Fibroblast of mammary gland (primary cell): ENCODE data around the gene TMEM109.

ENCODE experiments used
- DNase-seq: peaks from one replicate; pipeline ENCODE4 v3.0.0-alpha.2; 2010; ENCODE audit warnings: low read depth
- H3K4me3 ChIP-seq: 2 replicates; pipeline ENCODE4 v1.5.1; 2011; ENCODE audit warnings: low read depth, mild to moderate bottlenecking, low read length, moderate library complexity; ENCODE audit not compliant: control insufficient read depth
- CTCF ChIP-seq: conservative IDR thresholded peaks from 2 replicates; pipeline ENCODE4 v1.5.1; 2011; ENCODE audit warnings: low read depth, low read length, inconsistent platforms; ENCODE audit not compliant: control insufficient read depth, insufficient read depth

Gene TMEM109

GRCh38 chr11:60873533-60873932 lies 40.4 kb upstream of the TMEM109 start:
- DNase-seq: no peak
- H3K4me3 ChIP-seq: peak overlapping the region; percentile 15

GRCh38 chr11:60874421-60875365 lies 39.3 kb upstream of the TMEM109 start:
- DNase-seq: no peak
- H3K4me3 ChIP-seq: no peak overlapping the region
- no peak for TF ChIP-seq CTCF

More at GRCh38 chr11:60873533-60873932, 40.4 kb upstream of the TMEM109 start:
- no peak for TF ChIP-seq CTCF

GRCh38 chr11:60875366-60876167 lies 38.4 kb upstream of the TMEM109 start:
- no peak for TF ChIP-seq CTCF
- no peak for DNase-seq
- no peak overlapping the region for H3K4me3 ChIP-seq

GRCh38 chr11:60876168-60876485 lies 37.8 kb upstream of the TMEM109 start:
- no peak for TF ChIP-seq CTCF
- H3K4me3 ChIP-seq: no peak overlapping the region
- DNase-seq: no peak

- H3K4me3 ChIP-seq: no peak overlapping the region
- no peak for DNase-seq
- no peak for TF ChIP-seq CTCF
Measured at GRCh38 chr11:60878245-60879101, 35.5 kb upstream of the TMEM109 start.

GRCh38 chr11:60879104-60879503 lies 34.9 kb upstream of the TMEM109 start:
- no peak overlapping the region for H3K4me3 ChIP-seq
- DNase-seq: no peak
- no peak for TF ChIP-seq CTCF
